Gastroesophageal sphincter (tissue), 4 donors: ENCODE results near the gene FBXW7. TPM values are rescaled to one million over a fixed set of nuclear protein-coding genes. Genes with fewer than 3 reads are reported as not detected.

Experiments
- ATAC-seq: fragments of 150-250 bp; one replicate; pipeline ENCODE4 v1.9.1; 2016; ENCODE audit warnings: mild to moderate bottlenecking, moderate library complexity
- H3K27ac ChIP-seq, 4 donors: fragments of 200-600 bp; sonication (generic) in 3 of 4; 1 replicate in 3 of 4; 2 replicates in 1 of 4; pipeline ENCODE4 v1.5.1; 2016 to 2019
- H3K27me3 ChIP-seq: fragments of 200-600 bp; sonication (generic); one replicate; pipeline ENCODE4 v1.5.1; 2019
- H3K36me3 ChIP-seq, 2 donors: fragments of 200-600 bp; sonication (generic); one replicate each; pipeline ENCODE4 v1.5.1; 2019; ENCODE audit warnings: control low read depth in 1 of 2
- H3K4me1 ChIP-seq, 3 donors: fragments of 200-600 bp; sonication (generic); 1 replicate in 2 of 3; 2 replicates in 1 of 3; pipeline ENCODE4 v1.5.1; 2016 to 2019; ENCODE audit warnings: control low read depth in 2 of 3
- H3K4me3 ChIP-seq, 2 donors: fragments of 200-600 bp; sonication (generic); one replicate each; pipeline ENCODE4 v1.5.1; 2019; ENCODE audit warnings: mild to moderate bottlenecking in 1 of 2, moderate library complexity in 1 of 2
- H3K9me3 ChIP-seq, 3 donors: fragments of 200-600 bp; sonication (generic); one replicate each; pipeline ENCODE4 v1.5.1; 2017 to 2019; ENCODE audit warnings: control low read depth in 2 of 3
- CTCF ChIP-seq, 4 experiments: fragments of 200-600 bp in 2 of 4; fragments of 450-650 bp in 2 of 4; sonication (generic) in 1 of 4; IDR thresholded peaks; one replicate each; pipeline ENCODE4 v1.5.1; 2017 to 2019; ENCODE audit warnings: antibody characterized with exemption in 4 of 4, mild to moderate bottlenecking in 2 of 4, moderate library complexity in 2 of 4
- EP300 ChIP-seq: sonication (generic); formaldehyde crosslinking; IDR thresholded peaks from one replicate; pipeline ENCODE4 v1.6.1; 2017; ENCODE audit warnings: antibody characterized with exemption, mild to moderate bottlenecking
- POLR2A ChIP-seq, 2 donors: fragments of 450-650 bp; IDR thresholded peaks; one replicate each; pipeline ENCODE4 v1.6.1; 2017; ENCODE audit warnings: antibody characterized with exemption in 2 of 2, mild to moderate bottlenecking in 2 of 2, moderate library complexity in 1 of 2
- POLR2AphosphoS5 ChIP-seq: sonication (generic); formaldehyde crosslinking; IDR thresholded peaks from one replicate; pipeline ENCODE4 v1.6.1; 2017; ENCODE audit warnings: antibody characterized with exemption
- WGBS, 2 donors: methylation state at CpG; one replicate each; pipeline ENCODE4 v1.1.5; 2018; ENCODE audit warnings: low coverage in 1 of 2; 5-methylcytosine and 5-hydroxymethylcytosine counted together
- total RNA-seq, 4 donors: library from RNA; depleted of rRNA; stranded (reverse); fragments of >200 nt; gene quantifications; one replicate each; pipeline ENCODE4 v1.1.0, GENCODE V29; 2016

The FBXW7 gene
- total RNA-seq, 4 donors from 2014 or later = 55.1 to 120 (median 85.5) TPM

- H3K27ac ChIP-seq = no peak overlapping the region
- no peak overlapping the region for H3K4me3 ChIP-seq
- no peak for ATAC-seq
- H3K36me3 ChIP-seq = no peaks in the 10 kb centered on the region
- H3K9me3 ChIP-seq = no peaks in the 10 kb centered on the region
- TF ChIP-seq POLR2AphosphoS5 (no peak), POLR2A (IDR thresholded peaks at IDR 0.05) (no peak), EP300 (no peak), CTCF (IDR thresholded peaks at IDR 0.05) (no peak)
- H3K27me3 ChIP-seq = no peaks in the 10 kb centered on the region
- 81 to 87% methylated on average over 4 to 6 of the region's 6 CpGs for WGBS, 2 donors
- peaks cover 0 to 33% (median 4%) of the 10 kb centered on the region in 3 donors for H3K4me1 ChIP-seq
Measured at GRCh38 chr4:152357206-152357605, 178.7 kb downstream of the FBXW7 start.

- Histone ChIP-seq H3K36me3 (no peaks in the 10 kb centered on the region), H3K9me3 (no peaks in the 10 kb centered on the region), H3K4me1 (peaks cover 0 to 40% (median 4%) of the 10 kb centered on the region in 3 donors), H3K27me3 (no peaks in the 10 kb centered on the region), H3K4me3 (no peak overlapping the region), H3K27ac (peak overlapping the region in 1 of 4 donors; percentile 4)
- TF ChIP-seq POLR2AphosphoS5 (no peak), CTCF (IDR thresholded peaks at IDR 0.05) (no peak), POLR2A (IDR thresholded peaks at IDR 0.05) (no peak), EP300 (no peak)
- 58 to 94% methylated on average over 1 of the region's 1 CpG for WGBS, 2 donors
- ATAC-seq = no peak
Measured at GRCh38 chr4:152356428-152357034, 179.4 kb downstream of the FBXW7 start.

GRCh38 chr4:152352622-152353116 is 183.2 kb downstream of the FBXW7 start:
- Histone ChIP-seq H3K4me3 (peak overlapping the region; percentile 47 to 89), H3K27ac (peak overlapping the region; percentile 67 to 86 (median 74)), H3K36me3 (no peaks in the 10 kb centered on the region), H3K9me3 (no peaks in the 10 kb centered on the region), H3K27me3 (no peaks in the 10 kb centered on the region), H3K4me1 (peaks cover 0 to 55% (median 4%) of the 10 kb centered on the region in 3 donors)
- peak; percentile 75 for TF ChIP-seq POLR2AphosphoS5
- TF ChIP-seq POLR2A (IDR thresholded peaks at IDR 0.05) = peak; percentile 10 to 26
- TF ChIP-seq EP300 = no peak
- TF ChIP-seq CTCF (IDR thresholded peaks at IDR 0.05) = no peak
- 0 to 1% methylated on average over 10 to 11 of the region's 11 CpGs for WGBS, 2 donors
- peak; percentile 98 for ATAC-seq

GRCh38 chr4:152352215-152352614 is 183.7 kb downstream of the FBXW7 start:
- peaks cover 0 to 53% (median 4%) of the 10 kb centered on the region in 3 donors for H3K4me1 ChIP-seq
- TF ChIP-seq CTCF (IDR thresholded peaks at IDR 0.05) = no peak
- TF ChIP-seq POLR2A (IDR thresholded peaks at IDR 0.05) = no peak
- TF ChIP-seq EP300 = no peak
- no peak for TF ChIP-seq POLR2AphosphoS5
- ATAC-seq = peak; percentile 16

GRCh38 chr4:152351080-152351479 is 184.8 kb downstream of the FBXW7 start:
- H3K4me3 ChIP-seq = peak overlapping the region in 1 of 2 donors; percentile 47
- no peak for TF ChIP-seq CTCF (IDR thresholded peaks at IDR 0.05)
- H3K36me3 ChIP-seq = peaks cover 0 to 6% of the 10 kb centered on the region in 2 donors
- peaks cover 0 to 41% (median 0%) of the 10 kb centered on the region in 3 donors for H3K4me1 ChIP-seq
- no peaks in the 10 kb centered on the region for H3K27me3 ChIP-seq
- WGBS, 2 donors = 82 to 83% methylated on average over 2 of the region's 2 CpGs
- H3K9me3 ChIP-seq = no peaks in the 10 kb centered on the region
- no peak overlapping the region for H3K27ac ChIP-seq
- ATAC-seq = no peak

More at GRCh38 chr4:152352215-152352614, 183.7 kb downstream of the FBXW7 start:
- 0 to 9% methylated on average over 4 of the region's 4 CpGs for WGBS, 2 donors
- Histone ChIP-seq H3K27ac (peak overlapping the region; percentile 67 to 86 (median 74)), H3K27me3 (no peaks in the 10 kb centered on the region), H3K4me3 (peak overlapping the region; percentile 47 to 89), H3K9me3 (no peaks in the 10 kb centered on the region), H3K36me3 (no peaks in the 10 kb centered on the region)
